ENCODE data around the gene SMIM23.

The SMIM23 gene

DNA sequence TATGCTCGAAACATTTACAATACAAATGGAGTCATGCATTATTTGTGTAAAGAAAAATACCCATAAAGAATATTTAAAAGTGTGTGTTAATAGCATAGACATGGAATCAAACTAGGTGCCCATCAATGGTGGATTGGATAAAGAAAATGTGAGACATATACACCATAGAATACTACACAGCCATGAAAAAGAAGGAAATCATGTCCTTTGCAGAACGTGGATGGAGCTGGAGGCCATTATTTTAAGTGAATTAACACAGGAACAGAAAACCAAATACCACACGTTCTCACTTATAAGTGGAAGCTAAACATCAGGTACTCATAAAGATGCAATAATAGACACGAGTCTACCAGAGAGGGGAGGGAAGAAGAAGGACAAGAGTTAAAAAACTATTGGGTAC is 22.8 kb downstream of the SMIM23 start:
- Histone ChIP-seq H3K4me3 (ENCODE audit: low read depth, low read length) (no peak overlapping the region), H3K4me2 (ENCODE audit: low read length) (no peak overlapping the region), H3K36me3 (ENCODE audit: control insufficient read depth, insufficient read depth, low read length) (no peaks in the 10 kb centered on the region), H3K79me2 (no peaks in the 10 kb centered on the region), H2AFZ (no peak overlapping the region), H3K9ac (no peak overlapping the region), H3K9me3 (ENCODE audit: control insufficient read depth, low read length) (no peaks in the 10 kb centered on the region), H3K4me1 (peaks cover 4% of the 10 kb centered on the region), H3K27me3 (ENCODE audit: control insufficient read depth, insufficient read depth, low read length) (no peaks in the 10 kb centered on the region), H3K27ac (no peak overlapping the region)
- TF ChIP-seq, protein P1, sequence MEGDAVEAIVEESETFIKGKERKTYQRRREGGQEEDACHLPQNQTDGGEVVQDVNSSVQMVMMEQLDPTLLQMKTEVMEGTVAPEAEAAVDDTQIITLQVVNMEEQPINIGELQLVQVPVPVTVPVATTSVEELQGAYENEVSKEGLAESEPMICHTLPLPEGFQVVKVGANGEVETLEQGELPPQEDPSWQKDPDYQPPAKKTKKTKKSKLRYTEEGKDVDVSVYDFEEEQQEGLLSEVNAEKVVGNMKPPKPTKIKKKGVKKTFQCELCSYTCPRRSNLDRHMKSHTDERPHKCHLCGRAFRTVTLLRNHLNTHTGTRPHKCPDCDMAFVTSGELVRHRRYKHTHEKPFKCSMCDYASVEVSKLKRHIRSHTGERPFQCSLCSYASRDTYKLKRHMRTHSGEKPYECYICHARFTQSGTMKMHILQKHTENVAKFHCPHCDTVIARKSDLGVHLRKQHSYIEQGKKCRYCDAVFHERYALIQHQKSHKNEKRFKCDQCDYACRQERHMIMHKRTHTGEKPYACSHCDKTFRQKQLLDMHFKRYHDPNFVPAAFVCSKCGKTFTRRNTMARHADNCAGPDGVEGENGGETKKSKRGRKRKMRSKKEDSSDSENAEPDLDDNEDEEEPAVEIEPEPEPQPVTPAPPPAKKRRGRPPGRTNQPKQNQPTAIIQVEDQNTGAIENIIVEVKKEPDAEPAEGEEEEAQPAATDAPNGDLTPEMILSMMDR (IDR thresholded peaks at IDR 0.05) = no peak

DNA sequence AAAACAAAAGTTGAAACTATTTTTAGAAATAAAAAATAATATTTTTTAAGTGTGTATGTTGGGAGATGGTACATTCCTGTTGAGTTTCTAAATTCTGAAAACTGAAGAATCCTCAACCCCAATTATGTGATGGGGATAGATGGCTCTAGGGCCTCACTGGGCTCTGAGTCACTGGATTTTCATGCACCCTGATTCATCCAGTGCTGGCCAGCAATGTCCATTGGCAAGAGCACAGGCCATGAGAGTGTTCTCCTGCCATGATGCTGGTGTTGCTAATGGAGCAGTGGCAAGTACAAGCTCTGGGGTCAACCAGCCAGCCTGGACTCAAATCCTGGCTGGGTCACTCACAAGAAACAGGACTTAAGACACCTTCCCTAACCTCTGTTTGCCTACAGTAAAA is 23.3 kb downstream of the SMIM23 start:
- TF ChIP-seq, protein P1 (IDR thresholded peaks at IDR 0.05) = no peak
- Histone ChIP-seq H3K79me2 (no peaks in the 10 kb centered on the region), H3K9ac (no peak overlapping the region), H3K27ac (no peak overlapping the region), H3K4me2 (ENCODE audit: low read length) (no peak overlapping the region), H3K4me1 (peaks cover 4% of the 10 kb centered on the region), H3K4me3 (ENCODE audit: low read depth, low read length) (no peak overlapping the region), H3K27me3 (ENCODE audit: control insufficient read depth, insufficient read depth, low read length) (no peaks in the 10 kb centered on the region), H2AFZ (no peak overlapping the region), H3K36me3 (ENCODE audit: control insufficient read depth, insufficient read depth, low read length) (no peaks in the 10 kb centered on the region), H3K9me3 (ENCODE audit: control insufficient read depth, low read length) (no peaks in the 10 kb centered on the region)

GRCh38 chr5:171810227-171810626 is 24.6 kb downstream of the SMIM23 start:
- Histone ChIP-seq H3K79me2 (no peaks in the 10 kb centered on the region), H3K9me3 (ENCODE audit: control insufficient read depth, low read length) (no peaks in the 10 kb centered on the region), H3K9ac (no peak overlapping the region), H3K36me3 (ENCODE audit: control insufficient read depth, insufficient read depth, low read length) (no peaks in the 10 kb centered on the region), H3K4me2 (ENCODE audit: low read length) (no peak overlapping the region), H3K4me3 (ENCODE audit: low read depth, low read length) (no peak overlapping the region), H3K27ac (no peak overlapping the region), H3K4me1 (peaks cover 4% of the 10 kb centered on the region), H2AFZ (no peak overlapping the region), H3K27me3 (ENCODE audit: control insufficient read depth, insufficient read depth, low read length) (no peaks in the 10 kb centered on the region)
- TF ChIP-seq, protein P1 (IDR thresholded peaks at IDR 0.05) = no peak

- Histone ChIP-seq H3K4me1 (no peaks in the 10 kb centered on the region), H2AFZ (no peak overlapping the region), H3K9me3 (ENCODE audit: control insufficient read depth, low read length) (no peaks in the 10 kb centered on the region), H3K27ac (no peak overlapping the region), H3K9ac (no peak overlapping the region), H3K79me2 (no peaks in the 10 kb centered on the region), H3K4me3 (ENCODE audit: low read depth, low read length) (no peak overlapping the region), H3K27me3 (ENCODE audit: control insufficient read depth, insufficient read depth, low read length) (no peaks in the 10 kb centered on the region), H3K36me3 (ENCODE audit: control insufficient read depth, insufficient read depth, low read length) (no peaks in the 10 kb centered on the region), H3K4me2 (ENCODE audit: low read length) (no peak overlapping the region)
- TF ChIP-seq, protein P1 (IDR thresholded peaks at IDR 0.05) = no peak
Observed at GRCh38 chr5:171813270-171813669, 27.7 kb downstream of the SMIM23 start.

DNA sequence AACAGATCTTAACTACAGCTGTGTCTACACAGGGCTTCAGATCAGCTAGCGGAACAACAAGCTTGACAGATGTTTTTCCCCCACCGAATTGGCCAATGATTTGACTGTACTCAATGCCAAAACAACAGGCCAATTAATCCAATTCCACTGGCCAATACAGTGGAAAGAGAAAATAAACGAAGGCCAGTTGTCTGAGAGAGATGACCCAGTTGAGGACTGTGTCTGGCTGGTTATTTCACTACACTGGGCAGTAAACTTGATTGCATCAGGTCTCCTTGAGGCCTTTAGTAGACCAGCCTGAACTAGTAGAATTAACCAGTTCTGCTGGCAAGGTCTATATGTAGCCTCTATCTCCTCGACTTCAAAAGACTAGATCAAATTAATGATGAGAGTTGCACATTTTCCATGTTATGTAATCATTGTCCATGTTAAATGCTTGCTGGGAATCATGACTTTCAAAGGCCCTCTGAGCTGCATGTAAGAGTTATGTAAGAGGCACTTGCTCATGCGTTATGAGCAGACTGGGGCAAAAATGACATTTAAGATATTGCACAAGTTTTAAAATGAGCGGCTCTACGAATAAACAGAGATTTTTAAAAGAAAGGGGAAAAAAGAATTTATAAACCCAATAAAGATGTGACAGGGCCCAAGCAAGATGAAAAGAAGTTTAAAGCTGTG is 28.3 kb downstream of the SMIM23 start:
- H3K27ac ChIP-seq = no peak overlapping the region
- no peaks in the 10 kb centered on the region for H3K36me3 ChIP-seq (ENCODE audit: control insufficient read depth, insufficient read depth, low read length)
- no peak overlapping the region for H3K9ac ChIP-seq
- no peak overlapping the region for H2AFZ ChIP-seq
- no peaks in the 10 kb centered on the region for H3K27me3 ChIP-seq (ENCODE audit: control insufficient read depth, insufficient read depth, low read length)
- no peaks in the 10 kb centered on the region for H3K9me3 ChIP-seq (ENCODE audit: control insufficient read depth, low read length)
- TF ChIP-seq, protein P1 (IDR thresholded peaks at IDR 0.05) = no peak
- no peaks in the 10 kb centered on the region for H3K4me1 ChIP-seq
- no peak overlapping the region for H3K4me3 ChIP-seq (ENCODE audit: low read depth, low read length)
- H3K79me2 ChIP-seq = no peaks in the 10 kb centered on the region
- H3K4me2 ChIP-seq (ENCODE audit: low read length) = no peak overlapping the region

All from parathyroid adenoma (tissue), 2 donors.